Esophagus squamous epithelium (tissue), 4 donors: Measurements from ENCODE around the gene SPACA1.

Source experiments
- CTCF ChIP-seq, 6 experiments: fragments of 450-650 bp in 4 of 6; fragments of 200-600 bp in 2 of 6; sonication (generic) in 2 of 6; IDR thresholded peaks; one replicate each; pipeline ENCODE4 v1.5.1; 2016 to 2019; ENCODE audit warnings: antibody characterized with exemption in 6 of 6, mild to moderate bottlenecking in 4 of 6, moderate library complexity in 4 of 6
- POLR2A ChIP-seq, 4 donors: fragments of 450-650 bp; IDR thresholded peaks; one replicate each; pipeline ENCODE4 v1.6.1; 2017; ENCODE audit warnings: antibody characterized with exemption in 4 of 4, mild to moderate bottlenecking in 4 of 4, moderate library complexity in 3 of 4

GRCh38 chr6:88024696-88025095 is 22.9 kb upstream of the SPACA1 start:
- TF ChIP-seq CTCF (IDR thresholded peaks at IDR 0.05) (no peak), POLR2A (IDR thresholded peaks at IDR 0.05) (no peak)
